H1 (cell line): ENCODE results near the gene HMX1. TPM values are rescaled to one million over a fixed set of nuclear protein-coding genes. Genes with fewer than 3 reads are reported as not detected.

Experiments
- BRCA1 ChIP-seq: IDR thresholded peaks from 2 replicates; pipeline ENCODE4 v1.6.1; 2012; ENCODE audit warnings: low read depth, low read length, improper control_type of control experiment
- CHD2 ChIP-seq: IDR thresholded peaks from 2 replicates; pipeline ENCODE4 v1.6.1; 2012; ENCODE audit warnings: low read length, improper control_type of control experiment
- FOSL1 ChIP-seq: IDR thresholded peaks from 2 replicates; pipeline ENCODE4 v1.6.1; 2011; ENCODE audit warnings: mild to moderate bottlenecking, low read depth, low read length, moderate library complexity; ENCODE audit not compliant: insufficient read depth
- TEAD4 ChIP-seq: IDR thresholded peaks from 2 replicates; pipeline ENCODE4 v1.6.1; 2012; ENCODE audit warnings: low read depth, low read length, inconsistent platforms, mixed read lengths
- polyA plus RNA-seq, 7 experiments: library from polyadenylated mRNA; depleted of rRNA in 3 of 7; stranded (reverse) in 5 of 7; unstranded in 2 of 7; fragments of >200 nt in 5 of 7; fragments of 200-250 nt in 2 of 7; gene quantifications; 1 replicate in 5 of 7; 2 replicates in 1 of 7; 4 replicates in 1 of 7; pipeline versions ENCODE4 v1.2.1 to v1.2.3, GENCODE V29; 2011 to 2013; ENCODE audit warnings: missing spikeins in 2 of 7, mixed read lengths in 2 of 7
- total RNA-seq: library from RNA; stranded (reverse); fragmentation: NEBNext Ultra II Directional; extraction: Animal tissue kit (Norgen Biotek cat#: 25700); gene quantifications from 2 replicates; pipeline ENCODE4 v1.2.1, GENCODE V29; 2021
- TF ChIP-seq, protein P1 (sequence below): IDR thresholded peaks from 2 replicates; pipeline ENCODE4 v1.6.1; 2012; ENCODE audit warnings: inconsistent platforms

Gene HMX1
- total and polyA plus RNA-seq, 2 of the 8 experiments (the other 6 are each of a cell fraction or from before 2014, with no cell fraction given), result 0.26 TPM; not detected in 1

DNA sequence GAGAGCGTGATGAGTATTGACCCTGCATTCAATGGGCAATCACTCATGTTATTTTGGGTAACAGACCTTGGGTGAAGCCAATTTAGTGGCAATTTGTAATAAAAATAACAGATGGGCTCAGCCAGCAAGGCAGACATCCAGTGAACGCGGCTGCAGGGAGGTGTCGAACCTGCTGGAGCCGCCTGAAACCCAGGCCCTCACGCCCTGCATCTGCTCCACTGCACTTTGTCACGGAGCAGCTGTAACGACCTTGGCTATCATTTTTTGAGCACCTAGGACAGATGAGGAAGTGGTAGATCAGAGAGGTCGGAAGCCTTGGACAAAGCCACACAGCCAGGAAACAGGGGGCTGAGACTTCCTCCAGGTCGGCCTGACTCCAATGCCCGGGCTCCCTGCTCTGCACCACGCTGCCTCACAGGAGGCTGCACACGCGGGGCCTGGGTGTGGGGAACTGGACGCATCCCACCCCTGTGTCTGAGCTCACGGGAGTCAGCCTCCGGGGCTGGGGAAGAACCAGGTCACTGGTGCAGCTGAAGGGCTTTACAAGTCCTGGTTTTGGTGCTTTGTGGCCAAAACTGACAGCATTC lies 19.4 kb downstream of the HMX1 start (continued):
- TF ChIP-seq, protein P1, sequence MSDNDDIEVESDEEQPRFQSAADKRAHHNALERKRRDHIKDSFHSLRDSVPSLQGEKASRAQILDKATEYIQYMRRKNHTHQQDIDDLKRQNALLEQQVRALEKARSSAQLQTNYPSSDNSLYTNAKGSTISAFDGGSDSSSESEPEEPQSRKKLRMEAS, result no peak
- no peak for TF ChIP-seq CHD2
- no peak for TF ChIP-seq TEAD4
- TF ChIP-seq BRCA1, result no peak
- TF ChIP-seq FOSL1, result no peak
